GM12892 (cell line): Measurements from ENCODE around the gene SORBS1.

Source experiments
- POLR2A ChIP-seq: IDR thresholded peaks from 2 replicates; pipeline ENCODE4 v1.6.1; 2011; ENCODE audit warnings: low read depth, low read length, control low read depth
- TAF1 ChIP-seq: IDR thresholded peaks from 2 replicates; pipeline ENCODE4 v1.6.1; 2011; ENCODE audit warnings: low read depth, mild to moderate bottlenecking, control low read depth, low read length, borderline replicate concordance

- TF ChIP-seq POLR2A = no peak
- TF ChIP-seq TAF1 = no peak
Observed at GRCh38 chr10:95503001-95503400, 58.2 kb downstream of the SORBS1 start.
